Measurements from ENCODE around the gene IDS. TPM values are rescaled to one million over a fixed set of nuclear protein-coding genes. Genes with fewer than 3 reads are reported as not detected.

The IDS gene
- total RNA-seq, 2 donors from 2014 or later: 346 to 507 TPM

DNA sequence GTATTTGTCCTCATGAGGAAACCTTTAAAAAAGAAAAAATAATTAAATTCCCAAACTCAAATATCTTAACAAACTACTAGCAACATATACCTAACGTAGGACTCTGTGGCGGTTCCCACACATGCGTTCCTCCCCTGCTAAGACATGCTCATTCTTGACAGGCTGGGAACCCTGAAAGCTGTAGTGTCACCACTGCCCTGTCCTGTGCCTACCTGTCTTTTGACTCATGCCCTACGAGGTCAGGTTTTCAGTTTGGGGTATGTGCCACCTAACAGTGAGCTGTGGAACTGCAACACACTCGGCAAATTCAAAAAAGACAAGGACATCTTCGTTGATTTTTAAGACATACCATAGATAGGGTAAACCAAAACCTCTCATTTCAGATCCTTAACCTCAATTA, 17.8 kb downstream of the IDS start:
- no peak for DNase-seq
- no peaks in the 10 kb centered on the region for H3K9me3 ChIP-seq (ENCODE audit: control insufficient read depth, low read length, poor library complexity, severe bottlenecking)
- Mint-ChIP-seq H3K27ac (peak overlapping the region; percentile 87), H3K36me3 (ENCODE audit: low read depth) (peaks cover 9% of the 10 kb centered on the region), H3K4me3 (peak overlapping the region; percentile 55), H3K27me3 (no peaks in the 10 kb centered on the region), H3K4me1 (peaks cover 11% of the 10 kb centered on the region)
- peak; percentile 29 for ATAC-seq

DNA sequence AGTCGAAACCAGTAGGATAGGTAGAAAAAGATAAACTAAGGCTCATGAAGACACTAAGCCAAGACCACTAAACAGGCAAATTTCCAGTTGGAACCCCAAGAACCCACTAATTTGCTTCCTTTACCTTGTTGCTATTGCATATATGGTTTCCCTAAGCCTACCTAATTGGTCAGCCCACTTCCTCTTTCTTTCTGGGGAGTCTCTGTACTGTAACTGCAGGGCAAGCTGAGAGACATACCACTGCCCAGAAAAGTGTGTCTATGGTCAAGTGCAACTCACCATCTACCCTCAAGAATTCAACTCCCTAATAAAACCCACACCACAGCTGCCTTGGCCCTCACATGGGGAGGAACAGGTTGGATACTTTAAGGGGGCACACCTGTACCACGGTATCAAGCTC, 28.6 kb downstream of the IDS start:
- Mint-ChIP-seq H3K27ac (peak overlapping the region; percentile 91), H3K36me3 (ENCODE audit: low read depth) (peaks cover 5% of the 10 kb centered on the region), H3K4me3 (peak overlapping the region; percentile 16), H3K4me1 (peaks cover 9% of the 10 kb centered on the region), H3K27me3 (no peaks in the 10 kb centered on the region)
- DNase-seq (no peak), ATAC-seq (peak; percentile 12)
- no peaks in the 10 kb centered on the region for H3K9me3 ChIP-seq (ENCODE audit: control insufficient read depth, low read length, poor library complexity, severe bottlenecking)

DNA sequence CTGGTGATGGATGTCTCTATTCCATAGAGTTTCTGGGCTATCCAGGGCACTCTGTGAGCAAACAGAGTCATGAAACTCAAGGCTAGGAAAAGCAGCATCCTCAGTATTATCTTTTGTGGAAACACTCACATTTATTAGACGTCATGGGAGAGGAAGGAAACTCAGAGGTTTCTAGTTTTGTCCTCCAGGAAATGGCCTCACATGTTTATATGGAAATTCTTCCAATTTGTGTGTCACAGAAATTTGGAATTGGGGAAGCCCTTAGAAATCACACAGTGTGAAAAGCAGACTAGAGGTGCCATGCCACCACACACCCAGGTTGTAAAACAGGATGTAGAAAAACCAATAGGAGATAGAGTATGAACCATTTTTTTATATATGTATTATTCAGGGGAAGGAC, 31.1 kb downstream of the IDS start:
- H3K27ac Mint-ChIP-seq: no peak overlapping the region

DNA sequence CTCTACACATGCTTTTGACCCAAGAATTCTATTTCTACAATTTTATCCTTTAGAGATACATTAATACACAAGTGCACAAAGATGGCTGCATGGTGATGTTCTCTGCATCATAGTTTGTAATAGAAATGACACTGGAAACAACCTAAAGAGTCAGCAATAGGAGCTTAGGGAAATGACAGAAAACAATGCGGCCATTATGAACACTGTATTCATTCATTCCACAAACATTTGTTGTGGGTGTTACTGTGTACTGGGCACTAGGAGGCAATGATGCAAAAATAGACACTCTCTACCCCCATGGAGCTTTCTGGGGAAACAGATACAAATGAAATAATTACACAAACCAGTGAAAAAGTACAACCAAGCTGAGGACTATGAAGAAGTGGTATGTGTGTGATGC, 32.0 kb downstream of the IDS start:
- H3K4me3 Mint-ChIP-seq: no peak overlapping the region
- peaks cover 9% of the 10 kb centered on the region for H3K4me1 Mint-ChIP-seq
- DNase-seq (no peak), ATAC-seq (no peak)
- H3K9me3 ChIP-seq (ENCODE audit: control insufficient read depth, low read length, poor library complexity, severe bottlenecking): no peaks in the 10 kb centered on the region
- H3K27me3 Mint-ChIP-seq: no peaks in the 10 kb centered on the region
- H3K27ac Mint-ChIP-seq: no peak overlapping the region
- no peaks in the 10 kb centered on the region for H3K36me3 Mint-ChIP-seq (ENCODE audit: low read depth)

More for the DNA sequence above, 31.1 kb downstream of the IDS start:
- DNase-seq: no peak
- Mint-ChIP-seq H3K27me3 (no peaks in the 10 kb centered on the region), H3K4me1 (peaks cover 9% of the 10 kb centered on the region), H3K4me3 (no peak overlapping the region), H3K36me3 (ENCODE audit: low read depth) (no peaks in the 10 kb centered on the region)
- no peaks in the 10 kb centered on the region for H3K9me3 ChIP-seq (ENCODE audit: control insufficient read depth, low read length, poor library complexity, severe bottlenecking)
- no peak for ATAC-seq

DNA sequence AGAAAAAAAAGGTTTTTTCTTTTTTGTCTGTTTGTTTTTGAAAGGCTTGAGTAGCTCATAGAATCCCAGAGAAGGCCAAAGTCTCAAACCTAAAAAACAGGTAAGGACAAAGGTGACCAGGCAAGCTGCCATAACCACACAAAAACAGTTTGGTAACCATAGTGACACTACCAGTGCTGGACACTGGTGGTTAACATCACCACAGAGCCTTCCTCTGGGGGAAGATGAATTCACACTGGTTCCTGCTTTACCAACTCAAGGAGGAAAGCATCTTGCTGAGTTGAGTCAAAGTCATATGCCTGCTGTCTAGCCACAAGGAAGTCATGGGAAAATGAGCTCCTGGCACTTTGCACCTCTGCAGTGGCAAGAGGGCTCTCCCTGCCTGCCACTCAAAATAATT, 32.5 kb downstream of the IDS start:
- Mint-ChIP-seq H3K36me3 (ENCODE audit: low read depth) (no peaks in the 10 kb centered on the region), H3K27me3 (no peaks in the 10 kb centered on the region), H3K4me3 (no peak overlapping the region), H3K27ac (no peak overlapping the region), H3K4me1 (peaks cover 9% of the 10 kb centered on the region)
- DNase-seq (no peak), ATAC-seq (no peak)
- H3K9me3 ChIP-seq (ENCODE audit: control insufficient read depth, low read length, poor library complexity, severe bottlenecking): no peaks in the 10 kb centered on the region

DNA sequence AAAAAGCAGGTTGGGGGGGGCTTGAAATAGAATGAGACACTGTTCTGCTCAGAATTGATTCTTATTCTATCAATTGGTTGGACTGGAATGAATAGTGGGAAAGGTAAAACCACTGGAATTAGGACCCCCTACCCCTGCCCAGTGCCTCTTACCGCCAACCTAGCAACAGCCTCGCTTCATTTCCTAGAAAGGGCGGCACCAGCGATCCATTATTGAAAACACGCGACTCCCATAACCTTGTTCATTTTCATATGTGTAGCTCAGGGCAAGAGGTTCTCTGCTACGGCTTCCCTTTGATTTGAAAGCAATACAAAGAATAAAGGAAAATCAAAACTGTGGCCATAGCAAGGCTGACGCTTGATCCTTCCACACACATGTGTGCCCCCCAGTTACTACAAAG, 33.7 kb downstream of the IDS start:
- DNase-seq: no peak
- no peak overlapping the region for H3K27ac Mint-ChIP-seq

DNA sequence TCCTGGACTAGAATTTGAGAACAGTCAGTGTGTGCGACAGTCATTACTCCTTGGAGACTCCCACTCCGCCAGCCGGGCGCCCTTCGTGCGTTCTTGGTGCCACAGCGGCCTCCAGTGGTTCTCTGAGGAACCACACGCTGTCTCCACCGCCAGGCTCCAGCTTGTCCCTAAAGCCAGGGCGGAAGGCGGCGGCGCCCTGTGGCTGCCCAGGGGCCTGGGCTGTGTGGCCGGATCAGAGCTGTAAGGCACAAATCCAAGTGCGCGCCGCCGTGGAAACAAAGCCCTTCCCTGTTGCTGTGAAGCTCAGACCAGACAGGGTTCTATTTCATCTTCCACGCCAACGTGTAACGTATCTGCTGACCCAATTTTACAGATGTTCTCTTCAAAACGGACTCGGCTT, 34.2 kb downstream of the IDS start:
- DNase-seq: peak; percentile 35 to 43 (median 42)
- no peaks in the 10 kb centered on the region for H3K4me1 Mint-ChIP-seq

More for the DNA sequence above, 33.7 kb downstream of the IDS start:
- no peaks in the 10 kb centered on the region for H3K9me3 ChIP-seq (ENCODE audit: control insufficient read depth, low read length, poor library complexity, severe bottlenecking)
- no peaks in the 10 kb centered on the region for H3K27me3 Mint-ChIP-seq
- peaks cover 1% of the 10 kb centered on the region for H3K4me1 Mint-ChIP-seq
- no peak overlapping the region for H3K4me3 Mint-ChIP-seq
- no peaks in the 10 kb centered on the region for H3K36me3 Mint-ChIP-seq (ENCODE audit: low read depth)
- no peak for ATAC-seq

DNA sequence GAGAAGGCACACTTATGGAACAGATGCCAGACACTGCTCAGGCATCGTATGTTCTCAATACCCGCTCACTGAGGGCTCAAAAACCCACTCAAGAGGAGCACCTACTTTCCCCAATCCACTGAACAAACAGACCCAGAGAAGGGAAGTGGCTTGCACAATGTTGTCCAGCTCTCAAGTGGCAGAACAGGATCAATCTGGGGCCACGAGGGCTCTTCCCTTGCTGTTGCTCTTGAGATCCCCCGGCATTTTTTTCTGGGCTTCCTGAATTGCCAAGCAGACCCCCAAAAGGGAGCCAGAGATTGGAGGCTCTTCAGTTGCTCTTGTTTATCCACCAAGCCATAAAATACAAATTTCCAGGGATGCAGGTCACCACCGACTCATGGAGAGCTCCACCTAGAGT, 35.7 kb downstream of the IDS start:
- Mint-ChIP-seq H3K27me3 (peaks cover 6% of the 10 kb centered on the region), H3K27ac (no peak overlapping the region), H3K4me1 (no peaks in the 10 kb centered on the region), H3K36me3 (ENCODE audit: low read depth) (no peaks in the 10 kb centered on the region), H3K4me3 (no peak overlapping the region)
- H3K9me3 ChIP-seq (ENCODE audit: control insufficient read depth, low read length, poor library complexity, severe bottlenecking): no peaks in the 10 kb centered on the region
- ATAC-seq (no peak), DNase-seq (no peak)

More for the DNA sequence above, 34.2 kb downstream of the IDS start:
- H3K4me3 Mint-ChIP-seq: no peak overlapping the region
- no peaks in the 10 kb centered on the region for H3K36me3 Mint-ChIP-seq (ENCODE audit: low read depth)
- no peaks in the 10 kb centered on the region for H3K9me3 ChIP-seq (ENCODE audit: control insufficient read depth, low read length, poor library complexity, severe bottlenecking)
- H3K27ac Mint-ChIP-seq: no peak overlapping the region
- H3K27me3 Mint-ChIP-seq: peaks cover 3% of the 10 kb centered on the region
- ATAC-seq: peak; percentile 62

DNA sequence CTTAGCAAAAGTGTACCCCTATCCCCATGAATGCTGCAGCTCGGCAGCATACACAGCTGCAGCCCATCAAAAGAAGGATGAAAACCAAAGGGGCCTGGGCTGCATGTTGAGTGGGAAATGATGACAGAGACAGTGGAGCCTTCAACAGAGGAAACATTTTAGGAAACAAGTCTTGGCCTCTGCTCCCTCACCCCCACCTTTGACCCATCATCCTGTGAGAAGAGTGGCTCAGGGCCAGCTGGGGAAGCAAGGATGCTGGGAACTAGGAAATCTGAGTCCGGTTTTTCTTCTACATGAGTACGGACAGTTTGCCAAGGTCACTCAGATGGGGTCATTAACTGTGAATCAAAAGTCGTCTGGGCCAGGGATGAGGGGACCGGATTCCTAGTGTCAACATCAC, 37.2 kb downstream of the IDS start:
- no peak overlapping the region for H3K4me3 Mint-ChIP-seq
- ATAC-seq (no peak), DNase-seq (no peak)
- H3K4me1 Mint-ChIP-seq: no peaks in the 10 kb centered on the region
- no peaks in the 10 kb centered on the region for H3K9me3 ChIP-seq (ENCODE audit: control insufficient read depth, low read length, poor library complexity, severe bottlenecking)
- peaks cover 6% of the 10 kb centered on the region for H3K27me3 Mint-ChIP-seq
- H3K27ac Mint-ChIP-seq: no peak overlapping the region
- H3K36me3 Mint-ChIP-seq (ENCODE audit: low read depth): no peaks in the 10 kb centered on the region

DNA sequence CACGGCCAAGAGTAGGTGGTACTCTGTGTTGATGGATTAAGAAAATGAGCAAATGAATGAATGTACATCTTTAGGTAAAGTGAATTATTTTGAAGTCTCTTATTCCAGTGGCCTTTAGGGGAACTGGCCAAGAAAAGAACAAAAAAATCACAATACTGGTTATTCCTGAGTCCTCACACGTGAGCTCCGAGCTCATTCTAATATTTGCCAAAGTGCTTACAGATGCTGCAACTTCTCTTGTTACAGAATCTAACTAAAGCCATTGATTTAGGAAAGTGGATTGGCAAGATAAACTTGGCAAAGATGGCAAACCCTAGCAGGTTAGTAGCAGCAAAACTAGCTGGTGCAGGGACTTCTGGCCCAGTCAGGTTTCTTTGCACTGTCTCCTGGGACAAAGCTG, 37.6 kb downstream of the IDS start:
- Mint-ChIP-seq H3K4me3 (no peak overlapping the region), H3K4me1 (no peaks in the 10 kb centered on the region), H3K27me3 (peaks cover 11% of the 10 kb centered on the region), H3K27ac (no peak overlapping the region), H3K36me3 (ENCODE audit: low read depth) (no peaks in the 10 kb centered on the region)
- H3K9me3 ChIP-seq (ENCODE audit: control insufficient read depth, low read length, poor library complexity, severe bottlenecking): no peaks in the 10 kb centered on the region
- DNase-seq (no peak), ATAC-seq (no peak)

DNA sequence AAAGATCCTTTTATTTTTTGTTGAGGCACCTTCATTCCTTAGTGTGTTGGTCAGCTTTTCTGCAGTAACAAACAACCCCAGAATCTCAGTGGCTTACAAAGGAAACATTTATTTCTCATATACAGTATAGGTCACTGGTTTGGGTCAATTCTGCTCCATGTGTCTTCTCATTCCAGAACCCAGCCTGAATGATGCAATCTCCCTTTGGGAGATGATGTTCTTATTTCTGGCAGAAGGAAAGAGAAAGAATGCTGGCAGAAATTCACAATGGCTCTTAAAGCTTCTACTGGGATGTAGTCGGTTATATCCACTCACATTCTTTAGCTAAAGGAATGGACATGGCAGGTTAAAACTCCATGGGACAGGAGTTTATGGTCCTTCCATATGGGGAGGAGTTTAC, 42.3 kb downstream of the IDS start:
- no peak for DNase-seq
- no peak overlapping the region for H3K27ac Mint-ChIP-seq
- H3K4me3 Mint-ChIP-seq: no peak overlapping the region
- H3K36me3 Mint-ChIP-seq (ENCODE audit: low read depth): no peaks in the 10 kb centered on the region
- H3K27me3 Mint-ChIP-seq: peaks cover 39% of the 10 kb centered on the region
- H3K9me3 ChIP-seq (ENCODE audit: control insufficient read depth, low read length, poor library complexity, severe bottlenecking): no peaks in the 10 kb centered on the region
- H3K4me1 Mint-ChIP-seq: no peaks in the 10 kb centered on the region
- ATAC-seq: no peak

DNA sequence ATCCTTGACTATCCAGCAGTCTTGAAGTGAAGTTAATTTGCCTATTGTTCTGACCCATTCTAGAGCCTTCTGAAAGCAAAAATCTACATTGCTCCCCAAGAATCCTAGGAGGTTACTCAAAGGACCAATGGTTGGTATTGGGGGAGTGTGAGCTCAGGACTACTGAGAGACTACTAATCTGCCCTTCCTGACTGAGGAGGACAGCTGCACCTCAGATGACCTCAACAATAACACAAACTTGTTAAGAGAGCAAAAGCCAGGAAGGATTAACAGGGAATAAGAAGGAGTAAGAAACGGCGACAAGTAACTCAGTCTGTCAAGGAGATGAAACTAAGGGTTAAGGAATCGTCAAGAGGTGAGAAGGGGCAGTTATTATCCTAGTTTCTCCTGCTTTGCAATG, 43.4 kb downstream of the IDS start:
- Mint-ChIP-seq H3K36me3 (ENCODE audit: low read depth) (no peaks in the 10 kb centered on the region), H3K4me1 (no peaks in the 10 kb centered on the region), H3K27ac (no peak overlapping the region), H3K27me3 (peaks cover 39% of the 10 kb centered on the region), H3K4me3 (no peak overlapping the region)
- DNase-seq (no peak), ATAC-seq (no peak)
- H3K9me3 ChIP-seq (ENCODE audit: control insufficient read depth, low read length, poor library complexity, severe bottlenecking): no peaks in the 10 kb centered on the region

DNA sequence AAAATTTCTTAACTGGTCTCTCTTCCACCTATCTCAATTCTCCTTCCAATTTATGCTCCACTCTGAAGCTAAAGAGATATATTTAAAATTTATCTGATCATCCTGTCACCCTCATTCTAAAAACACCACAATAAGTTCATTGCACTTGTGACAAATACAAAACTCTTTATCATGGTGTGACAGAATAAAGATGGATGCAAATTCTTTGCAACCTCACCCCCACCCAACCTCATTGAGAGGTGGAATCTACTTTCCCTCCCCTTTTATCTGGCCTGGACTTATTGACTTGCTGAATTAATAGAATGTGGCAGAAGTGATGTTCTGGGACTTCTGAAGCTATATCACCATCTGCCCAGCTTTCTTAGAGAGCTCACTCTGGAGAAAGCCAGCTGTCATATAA, 46.5 kb downstream of the IDS start:
- no peaks in the 10 kb centered on the region for H3K36me3 Mint-ChIP-seq (ENCODE audit: low read depth)
- DNase-seq (no peak), ATAC-seq (no peak)
- H3K4me1 Mint-ChIP-seq: no peaks in the 10 kb centered on the region
- H3K9me3 ChIP-seq (ENCODE audit: control insufficient read depth, low read length, poor library complexity, severe bottlenecking): no peaks in the 10 kb centered on the region
- H3K4me3 Mint-ChIP-seq: no peak overlapping the region
- no peak overlapping the region for H3K27ac Mint-ChIP-seq
- peaks cover 33% of the 10 kb centered on the region for H3K27me3 Mint-ChIP-seq

DNA sequence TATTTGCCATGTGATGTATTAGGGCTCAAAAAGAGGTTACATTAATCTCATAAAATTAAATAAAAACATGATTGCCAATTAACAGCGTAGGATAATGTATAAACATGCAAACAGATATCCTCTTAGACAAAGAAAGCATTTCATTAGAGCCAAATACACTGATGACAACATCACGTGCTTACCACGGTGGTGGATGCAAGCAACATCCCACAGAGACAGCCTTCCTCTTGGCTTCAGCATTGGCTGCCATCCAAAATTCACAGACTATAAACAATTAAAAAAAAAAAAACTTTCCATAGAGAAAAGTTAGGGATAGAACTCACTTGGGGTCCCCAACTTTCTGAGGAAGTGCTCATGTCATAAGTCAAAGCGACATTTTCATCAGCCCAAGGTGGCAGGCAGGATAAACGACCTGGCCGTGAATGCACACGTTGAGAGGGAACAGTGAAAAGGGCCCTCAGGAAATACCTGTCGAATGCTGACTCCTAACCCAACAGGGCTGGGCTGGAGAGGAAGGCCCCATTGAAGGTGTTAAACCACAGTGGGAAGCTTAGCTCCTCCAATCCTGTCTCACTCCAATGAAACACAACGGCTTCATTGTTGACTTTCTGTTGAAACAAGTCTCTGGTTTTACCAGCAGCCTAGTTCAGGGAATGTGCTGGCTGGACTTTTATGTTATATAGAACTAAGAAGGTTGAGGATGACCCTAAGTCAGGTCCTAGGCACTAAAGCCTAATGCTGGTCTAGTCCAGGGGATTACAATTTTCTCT, 48.4 kb downstream of the IDS start:
- ATAC-seq: no peak
- no peak for DNase-seq
- Mint-ChIP-seq H3K27ac (no peak overlapping the region), H3K27me3 (peaks cover 20% of the 10 kb centered on the region), H3K4me1 (no peaks in the 10 kb centered on the region), H3K36me3 (ENCODE audit: low read depth) (no peaks in the 10 kb centered on the region), H3K4me3 (no peak overlapping the region)
- H3K9me3 ChIP-seq (ENCODE audit: control insufficient read depth, low read length, poor library complexity, severe bottlenecking): no peaks in the 10 kb centered on the region
